ENCODE data around the gene MED16.

DNA sequence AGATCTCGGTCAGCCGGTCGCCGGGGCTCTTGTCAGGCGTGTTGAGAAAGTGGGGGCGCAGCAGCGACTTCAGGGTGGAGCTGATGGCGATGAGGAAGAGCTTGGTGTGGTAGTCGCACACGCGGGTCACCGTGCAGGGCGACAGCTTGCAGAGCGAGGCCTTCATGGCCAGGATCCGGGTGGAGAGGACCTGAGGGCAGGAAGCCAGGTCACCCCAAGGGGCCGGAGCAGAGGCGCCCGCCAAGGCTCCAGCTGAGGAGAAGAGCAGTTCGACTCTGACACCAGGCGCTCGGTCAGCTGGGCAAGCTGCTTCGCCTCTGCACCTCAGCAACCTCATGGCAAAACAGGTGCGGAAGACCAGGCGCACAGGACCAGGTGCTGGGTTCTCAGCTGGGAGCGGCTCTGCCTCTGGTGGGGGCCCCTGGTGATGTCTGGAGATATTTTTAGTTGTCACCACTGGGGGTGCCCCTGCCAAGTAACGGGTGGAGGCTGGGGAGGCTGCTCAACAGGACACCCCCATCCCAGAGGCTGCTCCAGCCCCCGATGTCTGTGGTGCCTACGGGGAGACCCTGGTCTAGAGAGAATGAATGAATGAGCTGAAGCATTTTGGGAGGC, 17.6 kb downstream of the MED16 start:
- TF ChIP-seq, protein P1, sequence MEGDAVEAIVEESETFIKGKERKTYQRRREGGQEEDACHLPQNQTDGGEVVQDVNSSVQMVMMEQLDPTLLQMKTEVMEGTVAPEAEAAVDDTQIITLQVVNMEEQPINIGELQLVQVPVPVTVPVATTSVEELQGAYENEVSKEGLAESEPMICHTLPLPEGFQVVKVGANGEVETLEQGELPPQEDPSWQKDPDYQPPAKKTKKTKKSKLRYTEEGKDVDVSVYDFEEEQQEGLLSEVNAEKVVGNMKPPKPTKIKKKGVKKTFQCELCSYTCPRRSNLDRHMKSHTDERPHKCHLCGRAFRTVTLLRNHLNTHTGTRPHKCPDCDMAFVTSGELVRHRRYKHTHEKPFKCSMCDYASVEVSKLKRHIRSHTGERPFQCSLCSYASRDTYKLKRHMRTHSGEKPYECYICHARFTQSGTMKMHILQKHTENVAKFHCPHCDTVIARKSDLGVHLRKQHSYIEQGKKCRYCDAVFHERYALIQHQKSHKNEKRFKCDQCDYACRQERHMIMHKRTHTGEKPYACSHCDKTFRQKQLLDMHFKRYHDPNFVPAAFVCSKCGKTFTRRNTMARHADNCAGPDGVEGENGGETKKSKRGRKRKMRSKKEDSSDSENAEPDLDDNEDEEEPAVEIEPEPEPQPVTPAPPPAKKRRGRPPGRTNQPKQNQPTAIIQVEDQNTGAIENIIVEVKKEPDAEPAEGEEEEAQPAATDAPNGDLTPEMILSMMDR (conservative IDR thresholded peaks at IDR 0.05; ENCODE audit: low read depth, low read length): no peak
- no peak for TF ChIP-seq EZH2 (IDR thresholded peaks at IDR 0.05; ENCODE audit: borderline replicate concordance, low read depth, low read length, poor library complexity, severe bottlenecking)
